OCI-LY1 (cell line): ENCODE data around the gene ABHD16A.

ENCODE experiments used
- CTCF ChIP-seq: fragments of 200-600 bp; sonication (generic), shearing (Covaris generic); IDR thresholded peaks from 2 replicates; pipeline ENCODE4 v1.5.1; 2017; ENCODE audit warnings: mild to moderate bottlenecking, antibody characterized with exemption, low read length, moderate library complexity, mixed read lengths
- EZH2 ChIP-seq: fragments of 200-600 bp; sonication (generic), shearing (Covaris generic); IDR thresholded peaks from 2 replicates; pipeline ENCODE4 v1.8.0; 2017; ENCODE audit warnings: borderline replicate concordance, mixed run types, mild to moderate bottlenecking, antibody characterized with exemption, low read length, moderate library complexity, mixed read lengths

- TF ChIP-seq CTCF (no peak), EZH2 (no peak)
Measured at GRCh38 chr6:31676322-31676903, 26.7 kb downstream of the ABHD16A start.
